ENCODE measurements around the gene RABGAP1. TPM values are rescaled to one million over a fixed set of nuclear protein-coding genes. Genes with fewer than 3 reads are reported as not detected.

Gene RABGAP1
- total and polyA plus RNA-seq, 10 of the 15 experiments (the other 5 are each of a cell fraction or from before 2014, with no cell fraction given): 2.6 to 31.6 (median 12.5) TPM

DNA sequence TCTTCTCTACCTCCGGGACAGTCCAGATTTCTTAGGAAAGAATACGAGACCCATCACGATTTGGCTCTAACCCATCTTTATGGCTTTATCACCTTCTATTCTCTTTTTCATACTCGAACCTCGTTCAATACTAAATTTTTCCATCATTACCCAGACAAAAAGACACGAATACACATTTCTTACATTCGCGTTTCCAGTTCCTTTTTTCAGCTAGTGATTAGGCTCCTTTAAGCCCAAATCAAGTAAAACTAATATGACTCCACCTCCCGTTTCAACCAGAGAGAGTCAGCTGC is 28.2 kb upstream of the RABGAP1 start (continued):
- TF ChIP-seq CTCF (IDR thresholded peaks at IDR 0.05 in 2 of 3, conservative IDR thresholded peaks at IDR 0.05 in 1 of 3; ENCODE audit: control insufficient read depth in 2 of 3, extremely low read depth in 1 of 3, insufficient read depth in 1 of 3, low read depth in 3 of 3, low read length in 3 of 3) (peak in 1 of 3 experiments; percentile 28; a peak in 1 of 6 replicates), RBBP5 (conservative IDR thresholded peaks at IDR 0.05) (no peak), KLF5 (IDR thresholded peaks at IDR 0.05; ENCODE audit: partially characterized antibody) (no peak), MLLT1 (IDR thresholded peaks at IDR 0.05) (peak; percentile 32), BMI1 (IDR thresholded peaks at IDR 0.05; ENCODE audit: borderline replicate concordance) (peak; percentile 11; the same call in 1 of the 2 replicates), RAD51 (IDR thresholded peaks at IDR 0.05) (peak; percentile 62; the same call in 1 of the 2 replicates), SPI1 (IDR thresholded peaks at IDR 0.05; ENCODE audit: borderline replicate concordance, insufficient read depth, low read depth, low read length) (peak; percentile 84; the same call in 1 of the 2 replicates), CHD1 (IDR thresholded peaks at IDR 0.05; ENCODE audit: low read depth, low read length) (0 out of 2 replicates have a peak, but pooled peaks have one; percentile 21), IKZF2 (IDR thresholded peaks at IDR 0.05) (no peak), MEF2B (IDR thresholded peaks at IDR 0.05; ENCODE audit: partially characterized antibody, poor library complexity, severe bottlenecking) (peak; percentile 11), ZNF592 (IDR thresholded peaks at IDR 0.05) (no peak), HCFC1 (IDR thresholded peaks at IDR 0.05; ENCODE audit: low read length) (no peak), BRCA1 (IDR thresholded peaks at IDR 0.05; ENCODE audit: low read depth, low read length) (peak; percentile 51; the same call in 1 of the 2 replicates), IKZF1 (conservative IDR thresholded peaks at IDR 0.05) (no peak), CEBPB (IDR thresholded peaks at IDR 0.05; ENCODE audit: borderline replicate concordance in 1 of 2, low read depth in 2 of 2, low read length in 2 of 2) (no peak)
- TF ChIP-seq, protein P1, sequence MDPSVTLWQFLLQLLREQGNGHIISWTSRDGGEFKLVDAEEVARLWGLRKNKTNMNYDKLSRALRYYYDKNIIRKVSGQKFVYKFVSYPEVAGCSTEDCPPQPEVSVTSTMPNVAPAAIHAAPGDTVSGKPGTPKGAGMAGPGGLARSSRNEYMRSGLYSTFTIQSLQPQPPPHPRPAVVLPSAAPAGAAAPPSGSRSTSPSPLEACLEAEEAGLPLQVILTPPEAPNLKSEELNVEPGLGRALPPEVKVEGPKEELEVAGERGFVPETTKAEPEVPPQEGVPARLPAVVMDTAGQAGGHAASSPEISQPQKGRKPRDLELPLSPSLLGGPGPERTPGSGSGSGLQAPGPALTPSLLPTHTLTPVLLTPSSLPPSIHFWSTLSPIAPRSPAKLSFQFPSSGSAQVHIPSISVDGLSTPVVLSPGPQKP (IDR thresholded peaks at IDR 0.05; ENCODE audit: low read depth, low read length): no peak
- TF ChIP-seq, protein P2, sequence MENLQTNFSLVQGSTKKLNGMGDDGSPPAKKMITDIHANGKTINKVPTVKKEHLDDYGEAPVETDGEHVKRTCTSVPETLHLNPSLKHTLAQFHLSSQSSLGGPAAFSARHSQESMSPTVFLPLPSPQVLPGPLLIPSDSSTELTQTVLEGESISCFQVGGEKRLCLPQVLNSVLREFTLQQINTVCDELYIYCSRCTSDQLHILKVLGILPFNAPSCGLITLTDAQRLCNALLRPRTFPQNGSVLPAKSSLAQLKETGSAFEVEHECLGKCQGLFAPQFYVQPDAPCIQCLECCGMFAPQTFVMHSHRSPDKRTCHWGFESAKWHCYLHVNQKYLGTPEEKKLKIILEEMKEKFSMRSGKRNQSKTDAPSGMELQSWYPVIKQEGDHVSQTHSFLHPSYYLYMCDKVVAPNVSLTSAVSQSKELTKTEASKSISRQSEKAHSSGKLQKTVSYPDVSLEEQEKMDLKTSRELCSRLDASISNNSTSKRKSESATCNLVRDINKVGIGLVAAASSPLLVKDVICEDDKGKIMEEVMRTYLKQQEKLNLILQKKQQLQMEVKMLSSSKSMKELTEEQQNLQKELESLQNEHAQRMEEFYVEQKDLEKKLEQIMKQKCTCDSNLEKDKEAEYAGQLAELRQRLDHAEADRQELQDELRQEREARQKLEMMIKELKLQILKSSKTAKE (IDR thresholded peaks at IDR 0.05; ENCODE audit: low read depth, poor library complexity, severe bottlenecking): peak; percentile 30
